Astrocyte (in vitro differentiated cells and primary cell): ENCODE results near the gene PTH1R. TPM values are rescaled to one million over a fixed set of nuclear protein-coding genes. Genes with fewer than 3 reads are reported as not detected.

Experiments
- DNase-seq: peaks from one replicate; pipeline ENCODE4 v3.0.0-alpha.2; 2010; ENCODE audit warnings: low read depth
- FAIRE-seq: peaks from 2 replicates; lab custom pipeline; 2011; peaks lifted over from hg19 to GRCh38; lab: Jason Lieb, UNC
- H2AFZ ChIP-seq: 2 replicates; pipeline ENCODE4 v1.6.0; 2012; ENCODE audit warnings: low read depth, low read length, inconsistent platforms
- H3K27ac ChIP-seq: 2 replicates; pipeline ENCODE4 v1.5.1; 2011; ENCODE audit warnings: low read depth, low read length, inconsistent platforms
- H3K27me3 ChIP-seq: 2 replicates; pipeline ENCODE4 v1.6.0; 2011; ENCODE audit warnings: low read length, inconsistent platforms; ENCODE audit not compliant: insufficient read depth
- H3K36me3 ChIP-seq: 2 replicates; pipeline ENCODE4 v1.5.1; 2011; ENCODE audit warnings: low read length, inconsistent platforms; ENCODE audit not compliant: insufficient read depth
- H3K4me1 ChIP-seq: 2 replicates; pipeline ENCODE4 v1.5.1; 2011; ENCODE audit warnings: low read length, inconsistent platforms; ENCODE audit not compliant: insufficient read depth
- H3K4me2 ChIP-seq: 2 replicates; pipeline ENCODE4 v1.6.0; 2012; ENCODE audit warnings: low read length, inconsistent platforms
- H3K4me3 ChIP-seq: 2 replicates; pipeline ENCODE4 v1.5.1; 2011; ENCODE audit warnings: low read depth, mild to moderate bottlenecking, low read length, inconsistent platforms; ENCODE audit not compliant: insufficient read depth
- H3K79me2 ChIP-seq: 2 replicates; pipeline ENCODE4 v1.6.0; 2012; ENCODE audit warnings: mild to moderate bottlenecking, low read length, inconsistent platforms; ENCODE audit not compliant: insufficient read depth
- H3K9ac ChIP-seq: 2 replicates; pipeline ENCODE4 v1.6.0; 2012; ENCODE audit warnings: mild to moderate bottlenecking, low read length, inconsistent platforms
- H3K9me3 ChIP-seq: 2 replicates; pipeline ENCODE4 v1.5.1; 2012; ENCODE audit warnings: low read depth, mild to moderate bottlenecking, low read length, inconsistent platforms; ENCODE audit not compliant: insufficient read depth
- H4K20me1 ChIP-seq: 2 replicates; pipeline ENCODE4 v1.6.0; 2012; ENCODE audit warnings: low read length, inconsistent platforms; ENCODE audit not compliant: insufficient read depth
- H3K27ac Mint-ChIP-seq: one replicate; pipeline ENCODE4 v1.8.0; 2021; ENCODE audit warnings: mild to moderate bottlenecking, mixed read lengths; ENCODE audit not compliant: unreplicated experiment
- H3K27me3 Mint-ChIP-seq: one replicate; pipeline ENCODE4 v1.8.0; 2021; ENCODE audit warnings: low read depth, mixed read lengths; ENCODE audit not compliant: unreplicated experiment
- H3K36me3 Mint-ChIP-seq: one replicate; pipeline ENCODE4 v1.8.0; 2021; ENCODE audit warnings: low read depth, mixed read lengths; ENCODE audit not compliant: unreplicated experiment
- H3K4me1 Mint-ChIP-seq: one replicate; pipeline ENCODE4 v1.8.0; 2021; ENCODE audit warnings: low read depth, mixed read lengths; ENCODE audit not compliant: unreplicated experiment
- H3K4me3 Mint-ChIP-seq: one replicate; pipeline ENCODE4 v1.8.0; 2021; ENCODE audit warnings: mild to moderate bottlenecking, moderate library complexity, mixed read lengths; ENCODE audit not compliant: unreplicated experiment
- H3K9me3 Mint-ChIP-seq: one replicate; pipeline ENCODE4 v1.8.0; 2021; ENCODE audit warnings: mild to moderate bottlenecking, mixed read lengths; ENCODE audit not compliant: unreplicated experiment
- EZH2 ChIP-seq: IDR thresholded peaks from 2 replicates; pipeline ENCODE4 v1.6.1; 2012; ENCODE audit warnings: mild to moderate bottlenecking, low read length, inconsistent platforms; ENCODE audit not compliant: insufficient read depth
- total RNA-seq: library from RNA; stranded (reverse); gene quantifications from 2 replicates; pipeline ENCODE4 v1.2.1, GENCODE V29; 2021
- TF ChIP-seq, protein P1 (sequence below): IDR thresholded peaks from 2 replicates; pipeline ENCODE4 v1.5.1; 2011; ENCODE audit warnings: low read depth, mild to moderate bottlenecking, inconsistent platforms, low read length, moderate library complexity; ENCODE audit not compliant: insufficient read depth

PTH1R gene
- total RNA-seq, 1 donor from 2014 or later = 5.2 TPM

DNA sequence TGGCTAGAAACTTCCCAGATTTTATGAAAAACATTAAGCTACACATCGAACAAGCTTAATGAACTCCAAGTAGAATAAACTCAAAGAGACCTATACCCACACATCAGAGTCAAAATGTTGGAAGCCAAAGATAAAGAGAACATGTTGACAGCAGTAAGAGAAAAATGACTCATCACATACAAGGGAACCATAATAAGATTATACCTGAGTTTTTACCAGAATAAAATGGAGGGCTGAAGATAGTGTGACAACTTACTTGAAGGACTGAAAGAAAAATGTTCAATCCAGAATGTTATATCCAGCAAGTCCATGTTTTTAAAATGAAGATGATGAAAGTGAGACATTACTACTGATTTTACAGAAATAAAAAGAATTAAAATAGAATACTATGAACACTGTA, 37.0 kb upstream of the PTH1R start:
- Histone ChIP-seq H2AFZ (no peak overlapping the region), H4K20me1 (no peaks in the 10 kb centered on the region), H3K9me3 (no peaks in the 10 kb centered on the region), H3K36me3 (no peaks in the 10 kb centered on the region), H3K4me2 (no peak overlapping the region), H3K27me3 (no peaks in the 10 kb centered on the region), H3K27ac (no peak overlapping the region), H3K79me2 (no peaks in the 10 kb centered on the region), H3K4me3 (no peak overlapping the region), H3K4me1 (peaks cover 6% of the 10 kb centered on the region), H3K9ac (no peak overlapping the region)
- peaks cover 2% of the 10 kb centered on the region for H3K36me3 Mint-ChIP-seq
- peaks cover 6% of the 10 kb centered on the region for H3K27me3 Mint-ChIP-seq
- TF ChIP-seq EZH2 = no peak
- TF ChIP-seq, protein P1, sequence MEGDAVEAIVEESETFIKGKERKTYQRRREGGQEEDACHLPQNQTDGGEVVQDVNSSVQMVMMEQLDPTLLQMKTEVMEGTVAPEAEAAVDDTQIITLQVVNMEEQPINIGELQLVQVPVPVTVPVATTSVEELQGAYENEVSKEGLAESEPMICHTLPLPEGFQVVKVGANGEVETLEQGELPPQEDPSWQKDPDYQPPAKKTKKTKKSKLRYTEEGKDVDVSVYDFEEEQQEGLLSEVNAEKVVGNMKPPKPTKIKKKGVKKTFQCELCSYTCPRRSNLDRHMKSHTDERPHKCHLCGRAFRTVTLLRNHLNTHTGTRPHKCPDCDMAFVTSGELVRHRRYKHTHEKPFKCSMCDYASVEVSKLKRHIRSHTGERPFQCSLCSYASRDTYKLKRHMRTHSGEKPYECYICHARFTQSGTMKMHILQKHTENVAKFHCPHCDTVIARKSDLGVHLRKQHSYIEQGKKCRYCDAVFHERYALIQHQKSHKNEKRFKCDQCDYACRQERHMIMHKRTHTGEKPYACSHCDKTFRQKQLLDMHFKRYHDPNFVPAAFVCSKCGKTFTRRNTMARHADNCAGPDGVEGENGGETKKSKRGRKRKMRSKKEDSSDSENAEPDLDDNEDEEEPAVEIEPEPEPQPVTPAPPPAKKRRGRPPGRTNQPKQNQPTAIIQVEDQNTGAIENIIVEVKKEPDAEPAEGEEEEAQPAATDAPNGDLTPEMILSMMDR = no peak
- DNase-seq = no peak
- H3K9me3 Mint-ChIP-seq = peaks cover 40% of the 10 kb centered on the region
- no peak overlapping the region for H3K27ac Mint-ChIP-seq
- no peaks in the 10 kb centered on the region for H3K4me1 Mint-ChIP-seq
- no peak for FAIRE-seq
- no peak overlapping the region for H3K4me3 Mint-ChIP-seq

DNA sequence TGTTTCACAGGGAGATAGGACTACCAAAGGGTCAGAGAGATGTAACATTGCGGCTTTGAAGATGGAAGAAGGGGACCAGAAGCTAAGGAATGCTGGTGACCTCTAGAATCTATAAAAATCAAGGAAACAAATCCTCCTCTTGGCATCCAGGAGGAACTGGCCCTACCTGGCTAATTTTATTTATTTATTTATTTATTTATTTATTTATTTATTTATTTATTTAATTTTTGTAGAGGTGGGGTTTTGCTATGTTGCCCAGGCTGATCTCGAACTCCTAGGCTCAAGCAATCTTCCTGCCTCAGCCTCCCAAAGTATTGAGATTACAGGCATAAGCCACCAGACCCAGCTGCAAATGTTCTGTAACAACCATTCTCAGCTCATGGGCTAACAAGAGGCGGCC, 34.0 kb upstream of the PTH1R start:
- Mint-ChIP-seq H3K4me1 (peaks cover 4% of the 10 kb centered on the region), H3K4me3 (no peak overlapping the region), H3K36me3 (peaks cover 2% of the 10 kb centered on the region), H3K27ac (no peak overlapping the region), H3K27me3 (peaks cover 11% of the 10 kb centered on the region), H3K9me3 (peaks cover 25% of the 10 kb centered on the region)
- no peak overlapping the region for H3K4me3 ChIP-seq
- no peak for TF ChIP-seq EZH2
- TF ChIP-seq, protein P1 = no peak
- no peaks in the 10 kb centered on the region for H3K9me3 ChIP-seq
- FAIRE-seq = no peak
- peaks cover 16% of the 10 kb centered on the region for H3K4me1 ChIP-seq
- no peaks in the 10 kb centered on the region for H3K79me2 ChIP-seq
- no peak for DNase-seq
- no peak overlapping the region for H3K4me2 ChIP-seq
- H2AFZ ChIP-seq = no peak overlapping the region
- no peaks in the 10 kb centered on the region for H3K36me3 ChIP-seq
- no peak overlapping the region for H3K27ac ChIP-seq
- no peak overlapping the region for H3K9ac ChIP-seq
- H3K27me3 ChIP-seq = no peaks in the 10 kb centered on the region
- H4K20me1 ChIP-seq = no peaks in the 10 kb centered on the region

DNA sequence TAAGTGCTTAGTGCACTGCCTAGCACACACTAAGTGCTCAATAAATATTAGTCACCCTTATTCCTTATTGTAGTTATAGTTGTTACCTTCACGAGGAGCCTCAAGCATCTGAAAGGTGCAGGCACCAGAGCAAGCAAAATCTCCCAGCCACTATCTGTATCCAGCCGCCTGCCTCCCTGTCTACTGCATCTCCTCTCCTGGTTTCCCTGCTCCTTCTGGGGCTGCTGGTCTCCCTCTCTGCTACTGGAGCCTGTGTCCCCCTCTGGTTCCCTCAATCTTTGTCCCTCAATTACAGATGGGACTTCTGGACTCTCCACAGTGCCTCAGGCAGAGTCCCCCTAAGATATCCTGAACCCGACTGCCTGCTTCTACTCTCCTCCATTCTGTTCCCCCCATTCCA, 33.1 kb upstream of the PTH1R start:
- Histone ChIP-seq H3K4me2 (no peak overlapping the region), H3K4me1 (peaks cover 16% of the 10 kb centered on the region), H3K27me3 (no peaks in the 10 kb centered on the region), H2AFZ (no peak overlapping the region), H3K79me2 (no peaks in the 10 kb centered on the region), H4K20me1 (no peaks in the 10 kb centered on the region), H3K36me3 (no peaks in the 10 kb centered on the region), H3K9me3 (no peaks in the 10 kb centered on the region), H3K27ac (no peak overlapping the region), H3K4me3 (no peak overlapping the region), H3K9ac (no peak overlapping the region)
- FAIRE-seq (no peak), DNase-seq (no peak)
- peaks cover 22% of the 10 kb centered on the region for H3K9me3 Mint-ChIP-seq
- no peak overlapping the region for H3K27ac Mint-ChIP-seq
- H3K27me3 Mint-ChIP-seq = peaks cover 11% of the 10 kb centered on the region
- no peak for TF ChIP-seq EZH2
- TF ChIP-seq, protein P1 = no peak
- H3K36me3 Mint-ChIP-seq = peaks cover 2% of the 10 kb centered on the region
- peaks cover 9% of the 10 kb centered on the region for H3K4me1 Mint-ChIP-seq
- H3K4me3 Mint-ChIP-seq = no peak overlapping the region
